HG03108 (cell line): ENCODE measurements around the gene E2F2.

Source experiments
- ATAC-seq: cut with Tn5 transposase; IDR thresholded peaks from one replicate; pipeline ENCODE4 v1.9.1; 2021; ENCODE audit warnings: moderate library complexity; ENCODE audit not compliant: unreplicated experiment

Gene E2F2

GRCh38 chr1:23530747-23531561, at the start of gene E2F2:
Gene E2F2 (minus strand): TSS chr1:23531233. CDS start chr1:23530793, 440 bp downstream.
- peak; percentile 43 for ATAC-seq

- no peak for ATAC-seq
These were observed 47.9 kb upstream of the E2F2 start for GRCh38 chr1:23578997-23579363.

DNA sequence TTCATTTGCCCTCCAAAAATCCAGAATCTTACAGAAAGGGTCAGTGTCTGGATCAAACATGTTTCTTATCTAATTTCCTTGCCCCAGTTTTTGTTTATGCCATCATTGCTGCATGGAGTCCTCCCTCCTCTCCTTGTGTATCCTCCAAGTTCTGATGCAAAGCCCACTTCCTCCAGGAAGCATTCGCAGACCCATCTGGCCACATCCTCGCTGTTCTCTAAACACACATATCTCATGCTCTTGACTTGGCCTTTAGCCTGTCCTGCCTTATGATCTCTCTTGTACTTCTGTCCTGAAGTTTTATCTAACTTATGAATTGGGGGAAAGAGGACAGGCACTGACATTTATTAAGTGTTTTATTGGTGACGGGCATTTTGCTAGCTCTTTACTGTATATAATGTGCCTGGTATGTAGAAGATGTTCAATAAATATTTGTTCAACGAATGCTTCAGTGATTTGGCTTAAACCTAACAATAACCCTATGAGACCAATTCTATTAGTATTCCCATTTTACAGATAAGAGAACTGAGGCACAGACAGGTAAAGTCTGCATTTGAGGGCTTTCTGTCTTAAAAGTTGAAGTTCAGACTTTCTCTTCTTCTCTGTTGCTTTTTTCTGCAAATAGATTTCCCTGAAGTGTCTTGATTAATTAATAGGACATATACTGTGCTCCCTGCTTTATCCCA, 47.4 kb upstream of the E2F2 start:
- ATAC-seq, result no peak

- ATAC-seq, result peak; percentile 79
These were observed 46.3 kb upstream of the E2F2 start for GRCh38 chr1:23577056-23578004.

- ATAC-seq, result no peak
These were observed 45.5 kb upstream of the E2F2 start for GRCh38 chr1:23576338-23577055.

GRCh38 chr1:23575226-23575810, 44.3 kb upstream of the E2F2 start:
- no peak for ATAC-seq

- peak; percentile 39 for ATAC-seq
These were observed 43.3 kb upstream of the E2F2 start for GRCh38 chr1:23574265-23574754.

GRCh38 chr1:23573574-23574182, 42.6 kb upstream of the E2F2 start:
- ATAC-seq, result no peak

DNA sequence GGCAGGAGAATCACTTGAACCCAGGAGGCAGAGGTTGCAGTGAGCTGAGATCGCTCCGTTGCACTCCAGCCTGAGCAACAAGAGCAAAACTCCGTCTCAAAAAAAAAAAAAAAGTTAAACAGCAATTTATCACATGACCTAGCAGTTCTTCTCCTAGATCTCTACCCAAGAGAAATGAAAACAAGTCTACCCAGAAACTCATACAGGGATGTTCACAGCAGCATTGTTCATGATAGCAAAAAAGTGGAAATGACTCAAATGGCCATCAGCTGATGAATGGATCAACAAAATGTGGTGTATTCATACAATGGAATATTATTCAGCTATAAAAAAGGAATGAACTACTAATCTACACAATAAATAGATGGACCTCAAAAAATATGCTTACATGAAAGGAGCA, 40.4 kb upstream of the E2F2 start:
- ATAC-seq, result no peak

- no peak for ATAC-seq
These were observed 39.1 kb upstream of the E2F2 start for GRCh38 chr1:23570001-23570691.

- no peak for ATAC-seq
These were observed 37.8 kb upstream of the E2F2 start for GRCh38 chr1:23568608-23569383.

- no peak for ATAC-seq
These were observed 37.1 kb upstream of the E2F2 start for GRCh38 chr1:23567996-23568607.

DNA sequence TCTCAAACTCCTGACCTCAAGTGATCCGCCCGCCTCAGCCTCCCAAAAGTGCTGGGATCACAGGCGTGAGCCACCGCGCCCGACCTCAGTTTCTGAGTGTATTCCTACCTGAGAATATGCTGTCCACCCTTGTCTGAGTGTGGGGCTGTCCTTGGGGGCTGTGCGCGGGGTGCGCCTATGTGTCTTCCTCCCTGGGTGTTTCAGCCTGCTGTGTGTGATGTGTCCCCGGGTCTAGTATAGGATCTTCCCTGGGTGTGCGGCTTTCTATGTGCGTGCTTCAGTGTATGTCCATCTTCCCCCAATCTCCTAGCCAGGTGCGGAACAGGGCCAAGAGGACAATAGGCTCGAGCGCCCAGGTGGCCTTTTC, 36.6 kb upstream of the E2F2 start:
- no peak for ATAC-seq

DNA sequence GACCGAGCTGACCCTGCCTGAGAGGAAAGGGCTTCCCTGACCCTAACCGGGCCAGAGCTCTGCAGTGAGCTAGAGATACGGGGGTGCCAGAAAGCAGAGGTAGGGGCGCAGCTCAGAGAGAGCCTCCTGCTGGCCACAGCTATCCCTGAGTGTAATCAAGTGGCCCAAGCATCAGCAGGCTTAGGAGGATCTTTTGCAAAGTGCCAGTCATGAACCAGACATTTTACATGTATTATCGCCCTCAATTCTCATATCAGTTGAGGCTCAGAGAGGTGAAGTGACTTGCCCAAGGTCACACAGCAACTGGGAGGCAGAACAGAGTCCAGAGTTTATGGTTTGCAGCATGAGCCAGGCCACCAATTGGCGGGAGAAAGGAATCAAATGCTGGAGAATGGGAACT, 35.3 kb upstream of the E2F2 start:
- no peak for ATAC-seq

DNA sequence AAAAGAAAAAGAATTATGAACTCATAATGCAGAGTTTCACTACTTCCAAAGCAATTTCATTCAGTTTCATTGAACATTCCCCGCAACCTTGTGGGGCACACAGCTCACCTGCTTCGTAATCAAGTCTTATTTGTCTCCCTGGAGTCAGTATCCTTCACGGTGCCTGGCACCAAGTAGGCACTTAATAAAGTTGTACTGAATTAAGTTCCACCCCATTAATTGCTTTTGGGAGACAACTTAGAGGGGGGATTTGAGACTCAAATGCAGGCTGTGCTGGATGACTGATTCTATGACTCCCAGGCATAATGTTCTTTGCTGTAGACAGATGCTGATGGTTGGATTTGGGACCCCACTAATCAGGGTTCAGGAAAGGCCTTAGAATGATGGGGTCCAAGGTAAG, 34.7 kb upstream of the E2F2 start:
- ATAC-seq, result no peak

- no peak for ATAC-seq
These were observed 33.6 kb upstream of the E2F2 start for GRCh38 chr1:23564529-23565122.

DNA sequence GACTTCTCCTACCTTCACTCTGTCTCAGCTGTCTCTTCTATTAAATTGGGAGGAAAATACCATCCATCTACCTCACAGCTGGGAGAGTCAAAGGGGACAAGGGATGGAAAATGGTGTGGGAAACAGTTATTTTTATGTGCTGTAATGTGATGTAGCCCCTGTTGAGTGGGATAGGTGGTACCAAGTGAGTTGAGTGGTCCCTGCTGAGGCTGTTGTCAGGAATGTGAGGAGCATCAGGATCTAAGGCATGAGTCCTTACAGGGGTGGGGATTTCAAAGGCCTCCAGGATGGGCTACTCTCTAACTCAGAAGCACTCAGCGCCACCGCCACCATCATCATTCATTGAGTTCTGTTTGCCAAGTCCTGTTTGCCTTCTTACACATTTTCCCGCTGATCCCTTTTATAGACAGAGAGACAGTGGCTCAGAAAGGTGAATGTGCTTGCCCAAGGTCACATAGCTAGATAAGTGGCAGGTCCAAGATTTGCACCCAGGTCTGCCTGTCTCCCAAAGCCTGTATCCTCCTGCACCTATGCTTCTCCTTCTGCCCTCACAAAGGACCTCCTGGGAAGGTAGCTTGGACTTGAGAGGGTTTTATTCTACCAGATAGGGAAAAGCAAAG, 32.8 kb upstream of the E2F2 start:
- ATAC-seq, result no peak
